Progenitor cell of endocrine pancreas (in vitro differentiated cells): ENCODE results near the gene UNC80. TPM values are rescaled to one million over a fixed set of nuclear protein-coding genes. Genes with fewer than 3 reads are reported as not detected.

Experiments
- DNase-seq: peaks from one replicate; pipeline ENCODE4 v3.0.0; 2021; ENCODE audit warnings: low spot score; ENCODE audit not compliant: unreplicated experiment
- H3K27ac Mint-ChIP-seq: 2 replicates; pipeline ENCODE4 v1.8.0; 2021; ENCODE audit warnings: mild to moderate bottlenecking, moderate library complexity, mixed read lengths
- H3K27me3 Mint-ChIP-seq: 2 replicates; pipeline ENCODE4 v1.8.0; 2021; ENCODE audit warnings: mixed read lengths
- H3K36me3 Mint-ChIP-seq: 2 replicates; pipeline ENCODE4 v1.8.0; 2022; ENCODE audit warnings: mixed read lengths; ENCODE audit not compliant: insufficient read depth
- H3K4me1 Mint-ChIP-seq: 2 replicates; pipeline ENCODE4 v1.8.0; 2021; ENCODE audit warnings: low read depth, mixed read lengths
- H3K4me3 Mint-ChIP-seq: 2 replicates; pipeline ENCODE4 v1.8.0; 2021; ENCODE audit warnings: low read depth, mild to moderate bottlenecking, moderate library complexity, mixed read lengths
- H3K9me3 Mint-ChIP-seq: 2 replicates; pipeline ENCODE4 v1.8.0; 2021; ENCODE audit warnings: low read depth, mixed read lengths
- CTCF ChIP-seq: fragments of 200-600 bp; sonication (generic); IDR thresholded peaks from one replicate; pipeline ENCODE4 v1.5.0; 2021; ENCODE audit warnings: antibody characterized with exemption, mild to moderate bottlenecking; ENCODE audit not compliant: unreplicated experiment
- total RNA-seq: library from RNA; stranded (reverse); gene quantifications from 2 replicates; pipeline ENCODE4 v1.2.1, GENCODE V29; 2021

The UNC80 gene
- total RNA-seq, 1 donor from 2014 or later, result 3.1 TPM

- Mint-ChIP-seq H3K27ac (no peak overlapping the region), H3K27me3 (no peaks in the 10 kb centered on the region), H3K4me1 (no peaks in the 10 kb centered on the region), H3K4me3 (no peak overlapping the region), H3K36me3 (no peaks in the 10 kb centered on the region), H3K9me3 (no peaks in the 10 kb centered on the region)
- DNase-seq, result no peak
- TF ChIP-seq CTCF, result no peak
Measured at GRCh38 chr2:209942426-209942825, 170.8 kb downstream of the UNC80 start.

- Mint-ChIP-seq H3K27me3 (no peaks in the 10 kb centered on the region), H3K4me1 (no peaks in the 10 kb centered on the region), H3K4me3 (no peak overlapping the region), H3K9me3 (no peaks in the 10 kb centered on the region), H3K36me3 (no peaks in the 10 kb centered on the region), H3K27ac (no peak overlapping the region)
- no peak for TF ChIP-seq CTCF
- no peak for DNase-seq
Measured at GRCh38 chr2:209942936-209943605, 171.4 kb downstream of the UNC80 start.

- no peaks in the 10 kb centered on the region for H3K36me3 Mint-ChIP-seq
- no peaks in the 10 kb centered on the region for H3K27me3 Mint-ChIP-seq
- H3K9me3 Mint-ChIP-seq, result no peaks in the 10 kb centered on the region
- no peak overlapping the region for H3K4me3 Mint-ChIP-seq
- H3K4me1 Mint-ChIP-seq, result no peaks in the 10 kb centered on the region
- H3K27ac Mint-ChIP-seq, result no peak overlapping the region
- TF ChIP-seq CTCF, result no peak
- no peak for DNase-seq
Measured at GRCh38 chr2:209943776-209944175, 172.1 kb downstream of the UNC80 start.

GRCh38 chr2:209946539-209946938 is 174.9 kb downstream of the UNC80 start:
- Mint-ChIP-seq H3K4me1 (no peaks in the 10 kb centered on the region), H3K9me3 (peaks cover 2% of the 10 kb centered on the region), H3K36me3 (peaks cover 1% of the 10 kb centered on the region), H3K4me3 (no peak overlapping the region), H3K27me3 (no peaks in the 10 kb centered on the region), H3K27ac (no peak overlapping the region)
- no peak for TF ChIP-seq CTCF
- no peak for DNase-seq

- H3K27me3 Mint-ChIP-seq, result no peaks in the 10 kb centered on the region
Measured at GRCh38 chr2:209956271-209956670, 184.6 kb downstream of the UNC80 start.

More at GRCh38 chr2:209956271-209956670, 184.6 kb downstream of the UNC80 start:
- Mint-ChIP-seq H3K4me3 (no peak overlapping the region), H3K4me1 (peaks cover 12% of the 10 kb centered on the region), H3K27ac (no peak overlapping the region), H3K9me3 (peaks cover 9% of the 10 kb centered on the region), H3K36me3 (peaks cover 2% of the 10 kb centered on the region)
- no peak for TF ChIP-seq CTCF
- no peak for DNase-seq
